DOHH2 (cell line): ENCODE results near the gene ZNF526.

Experiments
- H3F3A ChIP-seq: fragments of 200-600 bp; sonication (generic), shearing (Covaris generic); 2 replicates; pipeline ENCODE4 v1.6.0; 2016; ENCODE audit warnings: antibody characterized with exemption, mild to moderate bottlenecking; ENCODE audit not compliant: control insufficient read depth, insufficient read depth
- H3K27ac ChIP-seq: fragments of 200-600 bp; sonication (generic); 2 replicates; pipeline ENCODE4 v1.5.1; 2014; ENCODE audit warnings: low read depth, mild to moderate bottlenecking, low read length, moderate library complexity
- H3K27me3 ChIP-seq: fragments of 200-600 bp; sonication (generic); 2 replicates; pipeline ENCODE4 v1.6.1; 2014; ENCODE audit warnings: mild to moderate bottlenecking, low read length, mixed read lengths; ENCODE audit not compliant: control insufficient read depth
- H3K36me3 ChIP-seq: fragments of 200-600 bp; sonication (generic); 2 replicates; pipeline ENCODE4 v1.6.1; 2014; ENCODE audit warnings: mild to moderate bottlenecking, low read length, moderate library complexity, mixed read lengths; ENCODE audit not compliant: control insufficient read depth
- H3K4me1 ChIP-seq: fragments of 200-600 bp; sonication (generic); 2 replicates; pipeline ENCODE4 v1.6.1; 2014; ENCODE audit warnings: mild to moderate bottlenecking, low read length, mixed read lengths; ENCODE audit not compliant: control insufficient read depth
- H3K4me2 ChIP-seq: fragments of 200-600 bp; sonication (generic); 2 replicates; pipeline ENCODE4 v1.6.0; 2014; ENCODE audit warnings: mild to moderate bottlenecking, low read length, moderate library complexity
- H3K4me3 ChIP-seq: fragments of 200-600 bp; sonication (generic); 2 replicates; pipeline ENCODE4 v1.5.1; 2014; ENCODE audit warnings: mild to moderate bottlenecking, low read length, mixed read lengths
- H3K79me2 ChIP-seq: fragments of 200-600 bp; sonication (generic); 2 replicates; pipeline ENCODE4 v1.6.1; 2014; ENCODE audit warnings: mild to moderate bottlenecking, low read length, mixed read lengths; ENCODE audit not compliant: control insufficient read depth
- H3K9me2 ChIP-seq: fragments of 200-600 bp; sonication (generic); replicated peaks from 2 replicates; pipeline ENCODE4 v1.6.1; 2014; ENCODE audit warnings: mild to moderate bottlenecking, low read length, mixed read lengths; ENCODE audit not compliant: control insufficient read depth
- H3K9me3 ChIP-seq: fragments of 200-600 bp; sonication (generic); 2 replicates; pipeline ENCODE4 v1.6.1; 2014; ENCODE audit warnings: antibody characterized with exemption, low read length, mixed read lengths; ENCODE audit not compliant: control insufficient read depth, insufficient read depth
- H4K20me1 ChIP-seq: fragments of 200-600 bp; sonication (generic); 2 replicates; pipeline ENCODE4 v1.6.0; 2014; ENCODE audit warnings: low read depth, mild to moderate bottlenecking, antibody characterized with exemption, low read length, moderate library complexity; ENCODE audit not compliant: control insufficient read depth, insufficient read depth
- CTCF ChIP-seq: fragments of 200-600 bp; sonication (generic); IDR thresholded peaks from one replicate; pipeline ENCODE4 v1.5.1; 2014; ENCODE audit warnings: antibody characterized with exemption, mild to moderate bottlenecking, low read depth, low read length; ENCODE audit not compliant: poor library complexity, severe bottlenecking
- EZH2phosphoT487 ChIP-seq: fragments of 200-600 bp; sonication (generic); IDR thresholded peaks from 2 replicates; pipeline ENCODE4 v1.6.1; 2017; ENCODE audit warnings: borderline replicate concordance, mild to moderate bottlenecking, antibody characterized with exemption, low read length, moderate library complexity, mixed read lengths

The ZNF526 gene

GRCh38 chr19:42274065-42274682 lies 54.1 kb downstream of the ZNF526 start:
- no peak overlapping the region for H3K4me2 ChIP-seq
- peaks cover 3% of the 10 kb centered on the region; the same call in 1 of the 2 replicates for H3F3A ChIP-seq
- H3K27me3 ChIP-seq, result no peaks in the 10 kb centered on the region
- peaks cover 32% of the 10 kb centered on the region for H3K4me1 ChIP-seq
- H3K9me3 ChIP-seq, result no peaks in the 10 kb centered on the region
- H3K4me3 ChIP-seq, result no peak overlapping the region
- H3K9me2 ChIP-seq, result no peaks in the 10 kb centered on the region
- TF ChIP-seq CTCF (no peak), EZH2phosphoT487 (no peak)
- H3K36me3 ChIP-seq, result peaks cover 6% of the 10 kb centered on the region; the same call in 1 of the 2 replicates
- peaks cover 19% of the 10 kb centered on the region for H3K79me2 ChIP-seq
- H3K27ac ChIP-seq, result no peak overlapping the region
- no peaks in the 10 kb centered on the region for H4K20me1 ChIP-seq

DNA sequence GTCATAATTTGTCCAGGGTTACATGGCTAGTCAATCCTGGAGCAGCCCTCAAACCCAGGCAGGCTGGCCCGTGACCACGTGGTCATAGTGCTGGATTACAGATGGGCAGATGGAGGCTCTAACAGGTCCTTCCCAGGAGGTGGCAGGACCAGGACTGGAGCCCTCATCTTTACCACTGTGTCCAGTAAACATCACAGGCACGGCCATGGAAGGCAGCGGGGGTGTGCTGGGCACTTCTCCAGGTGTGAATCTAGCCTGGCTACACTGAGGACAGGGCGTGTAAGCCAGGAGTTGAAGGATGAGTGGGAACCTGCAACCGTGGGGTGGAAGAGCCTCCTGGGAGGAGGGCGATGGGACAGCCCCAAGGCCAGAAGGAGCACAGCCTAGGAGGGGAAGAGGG lies 55.0 kb downstream of the ZNF526 start:
- TF ChIP-seq CTCF (no peak), EZH2phosphoT487 (no peak)
- Histone ChIP-seq H3K36me3 (peaks cover 6% of the 10 kb centered on the region; the same call in 1 of the 2 replicates), H3K4me2 (no peak overlapping the region), H3K79me2 (peaks cover 12% of the 10 kb centered on the region), H3K27me3 (no peaks in the 10 kb centered on the region), H3F3A (peaks cover 3% of the 10 kb centered on the region; the same call in 1 of the 2 replicates), H3K4me3 (no peak overlapping the region), H3K9me3 (no peaks in the 10 kb centered on the region), H3K27ac (no peak overlapping the region), H3K4me1 (peaks cover 30% of the 10 kb centered on the region), H4K20me1 (no peaks in the 10 kb centered on the region), H3K9me2 (no peaks in the 10 kb centered on the region)

GRCh38 chr19:42275517-42275916 lies 55.4 kb downstream of the ZNF526 start:
- Histone ChIP-seq H3K9me3 (no peaks in the 10 kb centered on the region), H3K9me2 (no peaks in the 10 kb centered on the region), H3K79me2 (peaks cover 8% of the 10 kb centered on the region), H3K27me3 (no peaks in the 10 kb centered on the region), H3K36me3 (peaks cover 6% of the 10 kb centered on the region; the same call in 1 of the 2 replicates), H3F3A (peaks cover 3% of the 10 kb centered on the region; the same call in 1 of the 2 replicates), H3K4me2 (no peak overlapping the region), H3K4me3 (no peak overlapping the region), H3K4me1 (peaks cover 26% of the 10 kb centered on the region), H3K27ac (no peak overlapping the region), H4K20me1 (no peaks in the 10 kb centered on the region)
- TF ChIP-seq EZH2phosphoT487 (no peak), CTCF (no peak)
